ENCODE measurements around the gene SLC26A9. TPM values are rescaled to one million over a fixed set of nuclear protein-coding genes. Genes with fewer than 3 reads are reported as not detected.
A peak's percentile ranks its signal among the peaks of the same experiment; 100 is the strongest.

SLC26A9 gene
- total and polyA plus RNA-seq, 9 of the 15 experiments (the other 6 are each of a cell fraction or from before 2014, with no cell fraction given) = 0.03 TPM; not detected in 8

DNA sequence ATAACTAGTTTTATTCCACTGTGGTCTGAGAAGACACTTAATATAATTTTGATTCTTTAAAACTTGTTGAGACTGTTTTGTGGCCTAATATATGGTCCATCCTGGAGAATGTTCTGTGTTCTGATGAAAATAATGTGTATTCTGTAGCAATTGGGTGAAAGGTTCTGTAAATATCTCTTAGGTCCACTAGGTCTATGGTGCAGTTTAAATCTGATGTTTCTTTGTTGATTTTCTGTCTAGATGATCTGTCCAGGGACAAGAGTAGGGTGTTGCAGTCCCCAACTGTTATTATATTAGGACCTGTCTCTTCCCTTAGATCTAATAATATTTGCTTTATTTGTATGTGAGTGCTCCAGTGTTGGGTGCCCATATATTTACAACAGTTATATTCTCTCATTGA lies 59.5 kb downstream of the SLC26A9 start (continued):
- TF ChIP-seq, protein P1, sequence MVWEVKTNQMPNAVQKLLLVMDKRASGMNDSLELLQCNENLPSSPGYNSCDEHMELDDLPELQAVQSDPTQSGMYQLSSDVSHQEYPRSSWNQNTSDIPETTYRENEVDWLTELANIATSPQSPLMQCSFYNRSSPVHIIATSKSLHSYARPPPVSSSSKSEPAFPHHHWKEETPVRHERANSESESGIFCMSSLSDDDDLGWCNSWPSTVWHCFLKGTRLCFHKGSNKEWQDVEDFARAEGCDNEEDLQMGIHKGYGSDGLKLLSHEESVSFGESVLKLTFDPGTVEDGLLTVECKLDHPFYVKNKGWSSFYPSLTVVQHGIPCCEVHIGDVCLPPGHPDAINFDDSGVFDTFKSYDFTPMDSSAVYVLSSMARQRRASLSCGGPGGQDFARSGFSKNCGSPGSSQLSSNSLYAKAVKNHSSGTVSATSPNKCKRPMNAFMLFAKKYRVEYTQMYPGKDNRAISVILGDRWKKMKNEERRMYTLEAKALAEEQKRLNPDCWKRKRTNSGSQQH (CRISPR knock-in tag; IDR thresholded peaks at IDR 0.05) = no peak

DNA sequence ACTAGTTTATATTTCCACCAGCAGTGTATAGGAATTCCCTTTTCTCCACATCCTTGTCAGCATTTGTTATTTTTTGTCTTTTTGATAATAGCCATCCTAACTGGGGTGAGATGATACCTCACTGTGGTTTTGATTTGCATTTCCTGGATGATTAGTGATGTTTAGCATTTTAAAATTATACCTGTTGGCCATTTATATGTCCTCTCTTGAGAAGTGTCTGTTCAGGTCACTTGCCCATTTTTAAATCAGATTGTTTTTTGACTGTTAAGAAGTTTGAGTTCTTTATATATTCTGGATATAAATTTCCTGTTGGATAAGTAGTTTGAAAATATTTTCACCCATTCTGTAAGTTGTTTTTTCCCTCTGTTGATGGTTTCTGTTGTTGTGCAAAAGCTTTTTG lies 62.3 kb downstream of the SLC26A9 start:
- in situ Hi-C loops (cut with MboI) = no loop called here

More for the DNA sequence above, 62.3 kb downstream of the SLC26A9 start:
- Histone ChIP-seq H3K4me3 (no peak overlapping the region), H3K27ac (ENCODE audit: extremely low read depth, low read depth, low read length) (no peak overlapping the region), H3K27me3 (ENCODE audit: control insufficient read depth in 2 of 2, insufficient read depth in 2 of 2, low read length in 2 of 2) (no peaks in the 10 kb centered on the region), H3K79me2 (ENCODE audit: control insufficient read depth, insufficient read depth, low read length) (no peaks in the 10 kb centered on the region), H4K20me1 (replicated peaks; ENCODE audit: control insufficient read depth, insufficient read depth, low read length) (no peaks in the 10 kb centered on the region), H3K9me1 (ENCODE audit: control insufficient read depth, insufficient read depth, low read length) (no peaks in the 10 kb centered on the region), H3K9me3 (replicated peaks; ENCODE audit: control insufficient read depth, insufficient read depth, low read depth, low read length) (no peaks in the 10 kb centered on the region), H3K36me3 (ENCODE audit: control insufficient read depth, insufficient read depth, low read length) (no peaks in the 10 kb centered on the region), H3K9ac (ENCODE audit: insufficient read depth in 1 of 2, low read depth in 2 of 2, low read length in 2 of 2) (no peak overlapping the region), H3K4me1 (replicated peaks in 1 of 2; ENCODE audit: control insufficient read depth in 2 of 2, insufficient read depth in 2 of 2, low read length in 2 of 2) (no peaks in the 10 kb centered on the region), H3K4me2 (ENCODE audit: insufficient read depth, low read length) (no peak overlapping the region), H2AFZ (ENCODE audit: low read depth, low read length) (no peak overlapping the region)
- ChIA-PET POLR2A (no interaction called here), CTCF (ENCODE audit: low intra/inter-chr PET ratio) (no interaction called here)
- intact Hi-C loops (cut with micrococcal nuclease) = no loop called here
- FAIRE-seq (no peak), DNase-seq (ENCODE audit: extremely low read depth in 1 of 4, low spot score in 3 of 4) (no peak), ATAC-seq (no peak)
- TF ChIP-seq, protein P2, sequence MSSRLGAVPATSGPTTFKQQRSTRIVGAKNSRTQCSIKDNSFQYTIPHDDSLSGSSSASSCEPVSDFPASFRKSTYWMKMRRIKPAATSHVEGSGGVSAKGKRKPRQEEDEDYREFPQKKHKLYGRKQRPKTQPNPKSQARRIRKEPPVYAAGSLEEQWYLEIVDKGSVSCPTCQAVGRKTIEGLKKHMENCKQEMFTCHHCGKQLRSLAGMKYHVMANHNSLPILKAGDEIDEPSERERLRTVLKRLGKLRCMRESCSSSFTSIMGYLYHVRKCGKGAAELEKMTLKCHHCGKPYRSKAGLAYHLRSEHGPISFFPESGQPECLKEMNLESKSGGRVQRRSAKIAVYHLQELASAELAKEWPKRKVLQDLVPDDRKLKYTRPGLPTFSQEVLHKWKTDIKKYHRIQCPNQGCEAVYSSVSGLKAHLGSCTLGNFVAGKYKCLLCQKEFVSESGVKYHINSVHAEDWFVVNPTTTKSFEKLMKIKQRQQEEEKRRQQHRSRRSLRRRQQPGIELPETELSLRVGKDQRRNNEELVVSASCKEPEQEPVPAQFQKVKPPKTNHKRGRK (tag; IDR thresholded peaks at IDR 0.05) = no peak
- TF ChIP-seq CHD4 (IDR thresholded peaks at IDR 0.05; ENCODE audit: insufficient read depth, insufficient replicate concordance, low read depth, low read length, poor library complexity, severe bottlenecking) = no peak
- TF ChIP-seq, protein P3, sequence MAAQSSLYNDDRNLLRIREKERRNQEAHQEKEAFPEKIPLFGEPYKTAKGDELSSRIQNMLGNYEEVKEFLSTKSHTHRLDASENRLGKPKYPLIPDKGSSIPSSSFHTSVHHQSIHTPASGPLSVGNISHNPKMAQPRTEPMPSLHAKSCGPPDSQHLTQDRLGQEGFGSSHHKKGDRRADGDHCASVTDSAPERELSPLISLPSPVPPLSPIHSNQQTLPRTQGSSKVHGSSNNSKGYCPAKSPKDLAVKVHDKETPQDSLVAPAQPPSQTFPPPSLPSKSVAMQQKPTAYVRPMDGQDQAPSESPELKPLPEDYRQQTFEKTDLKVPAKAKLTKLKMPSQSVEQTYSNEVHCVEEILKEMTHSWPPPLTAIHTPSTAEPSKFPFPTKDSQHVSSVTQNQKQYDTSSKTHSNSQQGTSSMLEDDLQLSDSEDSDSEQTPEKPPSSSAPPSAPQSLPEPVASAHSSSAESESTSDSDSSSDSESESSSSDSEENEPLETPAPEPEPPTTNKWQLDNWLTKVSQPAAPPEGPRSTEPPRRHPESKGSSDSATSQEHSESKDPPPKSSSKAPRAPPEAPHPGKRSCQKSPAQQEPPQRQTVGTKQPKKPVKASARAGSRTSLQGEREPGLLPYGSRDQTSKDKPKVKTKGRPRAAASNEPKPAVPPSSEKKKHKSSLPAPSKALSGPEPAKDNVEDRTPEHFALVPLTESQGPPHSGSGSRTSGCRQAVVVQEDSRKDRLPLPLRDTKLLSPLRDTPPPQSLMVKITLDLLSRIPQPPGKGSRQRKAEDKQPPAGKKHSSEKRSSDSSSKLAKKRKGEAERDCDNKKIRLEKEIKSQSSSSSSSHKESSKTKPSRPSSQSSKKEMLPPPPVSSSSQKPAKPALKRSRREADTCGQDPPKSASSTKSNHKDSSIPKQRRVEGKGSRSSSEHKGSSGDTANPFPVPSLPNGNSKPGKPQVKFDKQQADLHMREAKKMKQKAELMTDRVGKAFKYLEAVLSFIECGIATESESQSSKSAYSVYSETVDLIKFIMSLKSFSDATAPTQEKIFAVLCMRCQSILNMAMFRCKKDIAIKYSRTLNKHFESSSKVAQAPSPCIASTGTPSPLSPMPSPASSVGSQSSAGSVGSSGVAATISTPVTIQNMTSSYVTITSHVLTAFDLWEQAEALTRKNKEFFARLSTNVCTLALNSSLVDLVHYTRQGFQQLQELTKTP (IDR thresholded peaks at IDR 0.05; ENCODE audit: low read depth in 1 of 2, partially characterized antibody in 2 of 2) = peak in 1 of 2 experiments; percentile 96
- no TSS peak for BruUV-seq (replicated peaks)
